ENCODE measurements around the gene SNU13.
"Not testable (repeated sequence)": the region's sequence is repeated elsewhere in the genome, so short reads cannot be mapped to it uniquely, and the experiment has no call there.

SNU13 gene

DNA sequence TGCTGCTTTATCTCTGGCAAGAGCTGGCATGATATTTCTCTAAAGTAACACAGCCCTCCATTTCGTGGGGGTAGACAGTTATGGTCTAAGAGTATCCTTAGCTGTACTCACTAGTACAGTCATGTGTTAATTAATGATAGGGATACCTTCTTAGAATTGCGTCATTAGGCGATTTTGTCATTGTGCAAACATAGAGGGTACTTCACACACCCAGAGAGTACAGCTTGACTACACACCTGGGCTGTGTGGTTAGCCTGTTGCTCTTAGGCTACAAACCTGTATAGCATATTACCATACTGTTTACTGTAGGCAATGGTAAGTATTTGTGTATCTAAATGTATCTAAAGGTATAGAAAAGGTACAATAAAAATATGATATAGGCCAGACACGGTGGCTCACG is 50.5 kb downstream of the SNU13 start:
- no peak for DNase-seq

DNA sequence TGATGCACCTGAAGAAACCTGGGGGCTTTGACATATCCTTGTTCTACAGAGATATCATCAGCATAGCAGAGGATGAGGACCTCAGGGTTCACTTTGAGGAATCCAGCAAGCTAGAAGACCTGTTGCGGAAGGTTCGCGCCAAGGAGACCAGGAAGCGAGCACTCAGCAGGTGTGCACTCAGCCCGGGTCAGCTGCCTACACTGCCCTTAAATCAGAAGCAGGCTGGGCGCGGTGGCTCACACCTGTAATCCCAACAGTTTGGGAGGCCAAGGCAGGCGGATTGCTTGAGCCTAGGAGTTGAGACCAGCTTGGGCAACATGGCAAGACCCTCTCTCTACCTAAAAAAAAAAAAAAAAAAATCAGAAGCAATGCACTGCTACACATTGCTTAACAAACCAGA is 51.0 kb downstream of the SNU13 start:
- DNase-seq: not testable (repeated sequence)

DNA sequence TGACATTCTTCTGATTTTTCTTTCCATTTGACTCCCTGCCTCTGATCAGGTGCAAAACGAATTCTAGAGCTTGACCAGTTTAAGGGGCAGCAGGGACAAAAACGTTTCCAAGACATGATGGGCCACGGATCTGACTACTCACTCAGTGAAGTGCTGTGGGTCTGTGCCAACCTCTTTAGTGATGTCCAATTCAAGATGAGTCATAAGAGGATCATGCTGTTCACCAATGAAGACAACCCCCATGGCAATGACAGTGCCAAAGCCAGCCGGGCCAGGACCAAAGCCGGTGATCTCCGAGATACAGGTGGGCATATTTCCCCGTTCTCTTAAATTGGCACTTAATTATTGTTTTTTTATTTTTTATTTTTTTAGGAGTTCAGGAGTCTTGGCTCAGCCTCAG is 52.2 kb downstream of the SNU13 start:
- DNase-seq: no peak

DNA sequence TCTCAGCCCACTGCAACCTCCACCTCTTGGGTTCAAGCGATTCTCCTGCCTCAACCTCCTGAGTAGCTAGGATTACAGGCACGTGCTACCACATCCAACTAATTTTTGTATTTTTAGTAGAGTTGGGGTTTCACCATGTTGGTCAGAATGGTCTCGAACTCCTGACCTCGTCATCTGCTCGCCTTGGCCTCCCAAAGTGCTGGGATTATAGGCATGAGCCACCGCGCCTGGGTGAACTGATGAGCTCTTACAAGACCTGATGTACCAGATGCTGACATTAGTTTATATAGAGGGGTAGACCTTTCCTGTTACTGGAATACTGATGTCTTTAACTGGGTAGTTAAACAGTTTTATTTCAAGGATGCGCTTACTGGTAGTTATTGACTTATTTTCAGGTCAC is 54.1 kb downstream of the SNU13 start:
- DNase-seq: not testable (repeated sequence)

DNA sequence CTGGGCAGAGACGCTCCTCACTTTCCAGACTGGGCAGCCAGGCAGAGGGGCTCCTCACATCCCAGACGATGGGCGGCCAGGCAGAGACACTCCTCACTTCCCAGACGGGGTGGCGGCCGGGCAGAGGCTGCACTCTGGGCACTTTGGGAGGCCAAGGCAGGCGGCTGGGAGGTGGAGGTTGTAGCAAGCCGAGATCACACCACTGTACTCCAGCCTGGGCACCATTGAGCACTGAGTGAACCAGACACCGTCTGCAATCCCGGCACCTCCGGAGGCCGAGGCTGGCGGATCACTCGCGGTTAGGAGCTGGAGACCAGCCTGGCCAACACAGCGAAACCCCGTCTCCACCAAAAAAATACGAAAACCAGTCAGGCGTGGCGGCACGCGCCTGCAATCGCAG is 57.1 kb downstream of the SNU13 start:
- not testable (repeated sequence) for DNase-seq

DNA sequence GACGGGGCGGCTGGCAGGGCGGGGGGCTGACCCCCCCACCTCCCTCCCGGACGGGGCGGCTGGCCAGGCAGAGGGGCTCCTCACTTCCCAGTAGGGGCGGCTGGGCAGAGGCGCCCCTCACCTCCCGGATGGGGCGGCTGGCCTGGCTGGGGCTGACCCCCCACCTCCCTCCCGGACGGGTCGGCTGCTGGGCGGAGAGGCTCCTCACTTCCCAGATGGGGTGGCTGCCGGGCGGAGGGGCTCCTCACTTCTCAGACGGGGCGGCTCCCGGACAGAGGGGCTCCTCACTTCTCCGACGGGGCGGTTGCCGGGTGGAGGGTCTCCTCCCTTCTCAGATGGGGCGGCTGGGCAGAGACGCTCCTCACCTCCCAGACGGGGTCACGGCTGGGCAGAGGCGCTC is 57.6 kb downstream of the SNU13 start:
- not testable (repeated sequence) for DNase-seq

DNA sequence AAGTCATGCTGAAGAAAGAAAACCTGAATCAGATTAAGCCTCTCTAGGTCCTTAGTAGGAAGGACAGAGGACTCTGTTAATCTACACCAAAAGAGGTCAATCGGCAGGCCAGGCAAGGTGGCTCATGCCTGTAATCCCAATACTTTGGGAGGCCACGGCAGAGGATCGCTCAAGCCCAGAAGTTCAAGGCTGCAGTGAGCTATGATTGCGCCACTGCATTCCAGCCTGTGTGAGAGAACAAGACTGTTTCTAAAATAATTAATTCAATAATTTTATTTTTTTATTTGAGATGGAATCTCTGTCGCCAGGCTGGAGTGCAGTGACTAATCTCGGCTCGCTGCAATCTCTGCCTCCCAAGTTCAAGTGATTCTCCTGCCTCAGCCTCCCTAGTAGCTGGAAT is 63.1 kb downstream of the SNU13 start:
- DNase-seq: no peak
